H1 (cell line): ENCODE data around the gene TACSTD2.
"Not testable (repeated sequence)": the region's sequence is repeated elsewhere in the genome, so short reads cannot be mapped to it uniquely, and the experiment has no call there.

Source experiments
- POLR2A ChIP-seq, 2 experiments: IDR thresholded peaks; 1 replicate in 1 of 2; 2 replicates in 1 of 2; pipeline ENCODE4 v1.6.1; 2011; ENCODE audit warnings: low read depth in 2 of 2, low read length in 2 of 2, mild to moderate bottlenecking in 2 of 2; ENCODE audit errors: control extremely low read depth in 1 of 2
- TF ChIP-seq, protein P1 (sequence below), 3 experiments: IDR thresholded peaks; 1 replicate in 2 of 3; 2 replicates in 1 of 3; pipeline versions ENCODE4 v1.5.1 to v1.6.1; 2011; ENCODE audit warnings: low read length in 3 of 3, mild to moderate bottlenecking in 3 of 3, inconsistent platforms in 2 of 3, low read depth in 1 of 3, moderate library complexity in 1 of 3; ENCODE audit not compliant: insufficient read depth in 1 of 3; ENCODE audit errors: control extremely low read depth in 1 of 3

DNA sequence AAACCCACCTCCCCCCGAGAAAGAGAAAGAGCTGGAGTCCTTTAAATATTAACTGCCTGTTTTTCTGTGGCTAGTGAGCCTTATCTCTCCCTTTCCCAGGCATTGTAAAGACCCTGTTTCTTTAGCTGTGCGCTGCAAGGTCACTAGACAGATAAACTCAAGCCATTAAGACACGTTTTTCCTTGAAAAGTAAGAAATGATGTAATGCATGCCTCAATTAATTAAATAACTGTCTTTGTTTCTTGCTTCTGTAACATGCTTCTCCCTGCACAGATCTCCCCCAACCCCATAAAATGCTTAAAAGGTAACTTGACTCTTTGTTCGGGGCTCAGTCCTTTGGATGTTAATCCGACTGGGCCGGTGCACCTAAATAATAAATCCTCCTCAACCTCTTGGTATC, 27.8 kb downstream of the TACSTD2 start:
- TF ChIP-seq, protein P1, sequence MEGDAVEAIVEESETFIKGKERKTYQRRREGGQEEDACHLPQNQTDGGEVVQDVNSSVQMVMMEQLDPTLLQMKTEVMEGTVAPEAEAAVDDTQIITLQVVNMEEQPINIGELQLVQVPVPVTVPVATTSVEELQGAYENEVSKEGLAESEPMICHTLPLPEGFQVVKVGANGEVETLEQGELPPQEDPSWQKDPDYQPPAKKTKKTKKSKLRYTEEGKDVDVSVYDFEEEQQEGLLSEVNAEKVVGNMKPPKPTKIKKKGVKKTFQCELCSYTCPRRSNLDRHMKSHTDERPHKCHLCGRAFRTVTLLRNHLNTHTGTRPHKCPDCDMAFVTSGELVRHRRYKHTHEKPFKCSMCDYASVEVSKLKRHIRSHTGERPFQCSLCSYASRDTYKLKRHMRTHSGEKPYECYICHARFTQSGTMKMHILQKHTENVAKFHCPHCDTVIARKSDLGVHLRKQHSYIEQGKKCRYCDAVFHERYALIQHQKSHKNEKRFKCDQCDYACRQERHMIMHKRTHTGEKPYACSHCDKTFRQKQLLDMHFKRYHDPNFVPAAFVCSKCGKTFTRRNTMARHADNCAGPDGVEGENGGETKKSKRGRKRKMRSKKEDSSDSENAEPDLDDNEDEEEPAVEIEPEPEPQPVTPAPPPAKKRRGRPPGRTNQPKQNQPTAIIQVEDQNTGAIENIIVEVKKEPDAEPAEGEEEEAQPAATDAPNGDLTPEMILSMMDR (IDR thresholded peaks at IDR 0.05; ENCODE audit: control extremely low read depth in 1 of 3, insufficient read depth in 1 of 3, low read depth in 1 of 3, low read length in 3 of 3), result not testable (repeated sequence)
- not testable (repeated sequence) for TF ChIP-seq POLR2A (IDR thresholded peaks at IDR 0.05; ENCODE audit: control extremely low read depth in 1 of 2, low read depth in 2 of 2, low read length in 2 of 2)
